GM18526 (cell line): ENCODE data around the gene ADAMTS16.

Experiments used
- POLR2A ChIP-seq: IDR thresholded peaks from 3 replicates; pipeline ENCODE4 v1.6.1; 2011; ENCODE audit not compliant: insufficient read length; ENCODE audit errors: extremely low read depth

The ADAMTS16 gene

GRCh38 chr5:5134107-5134506 is 6.0 kb upstream of the ADAMTS16 start:
- no peak for TF ChIP-seq POLR2A

DNA sequence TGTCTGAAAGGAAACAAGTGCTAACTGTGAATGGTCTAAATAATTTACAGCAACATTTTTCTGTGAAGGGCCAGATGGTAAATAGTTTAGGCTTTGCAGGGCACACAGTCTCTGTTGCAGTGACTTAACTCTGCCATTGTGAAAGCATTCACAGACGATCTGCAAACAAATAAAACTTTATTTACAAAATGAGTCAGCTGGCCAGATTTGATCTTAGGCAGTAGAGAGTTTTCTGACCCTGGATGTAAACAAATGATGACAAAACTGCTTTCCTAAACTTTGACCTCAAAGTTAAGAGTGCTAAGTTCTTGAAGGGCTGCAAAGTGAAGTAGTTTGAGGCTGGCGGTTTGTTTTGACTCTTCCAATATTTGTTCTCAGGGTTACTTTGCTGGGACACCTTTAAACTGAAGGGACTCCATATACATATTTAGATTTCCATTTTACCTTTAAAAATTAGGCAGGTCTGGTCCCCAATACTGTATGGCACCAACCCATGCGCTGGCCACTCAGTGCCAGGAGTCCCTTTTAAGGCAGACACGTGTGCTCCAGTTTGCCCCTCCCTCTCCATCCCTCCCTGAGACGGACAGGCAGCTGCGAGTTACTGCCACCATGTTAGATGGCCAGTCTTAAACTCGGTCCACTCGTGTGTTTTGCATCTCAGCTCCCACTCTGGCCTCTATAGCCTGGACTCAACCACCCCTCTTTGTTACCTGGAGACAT is 4.0 kb upstream of the ADAMTS16 start:
- TF ChIP-seq POLR2A: no peak

GRCh38 chr5:5139336-5139776 is 774 bp upstream of the ADAMTS16 start:
- TF ChIP-seq POLR2A: no peak

DNA sequence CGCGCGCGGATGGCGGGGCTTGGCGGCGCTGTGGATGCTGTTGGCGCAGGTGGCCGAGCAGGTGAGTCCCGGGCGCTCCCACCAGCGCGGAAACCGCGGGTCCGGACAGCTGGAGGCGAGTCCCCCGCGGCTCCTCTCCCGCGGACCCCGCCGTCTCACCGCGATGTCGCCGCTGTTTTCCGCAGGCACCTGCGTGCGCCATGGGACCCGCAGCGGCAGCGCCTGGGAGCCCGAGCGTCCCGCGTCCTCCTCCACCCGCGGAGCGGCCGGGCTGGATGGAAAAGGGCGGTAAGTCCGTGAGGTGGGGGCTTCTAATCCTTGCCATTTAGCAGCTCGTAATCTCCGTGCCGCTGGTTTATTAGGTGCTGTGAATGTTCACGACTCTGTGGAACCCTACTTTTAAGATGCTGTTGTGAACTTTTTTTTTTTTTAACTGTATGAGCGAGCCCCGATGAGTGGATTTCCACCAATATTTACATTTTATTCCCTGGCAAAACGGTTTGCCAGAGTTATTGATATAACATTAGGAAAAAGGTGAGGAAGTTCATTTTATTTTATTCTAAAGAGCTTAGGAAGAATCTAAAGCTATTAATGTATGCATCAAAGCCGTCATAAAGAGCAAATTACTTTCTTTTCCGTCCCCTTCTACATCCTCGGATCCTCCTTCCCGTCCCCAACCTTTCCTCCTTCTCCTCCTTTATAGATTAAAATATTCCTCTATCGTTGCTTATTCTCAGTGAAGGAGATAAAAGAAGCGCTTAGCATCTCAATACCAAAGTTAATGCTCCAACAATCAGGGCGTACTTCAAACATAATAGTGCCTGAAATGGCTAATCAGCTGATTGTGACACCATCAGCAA is 579 bp downstream of the ADAMTS16 start:
- no peak for TF ChIP-seq POLR2A

GRCh38 chr5:5141339-5141599 is 1.1 kb downstream of the ADAMTS16 start:
- no peak for TF ChIP-seq POLR2A

DNA sequence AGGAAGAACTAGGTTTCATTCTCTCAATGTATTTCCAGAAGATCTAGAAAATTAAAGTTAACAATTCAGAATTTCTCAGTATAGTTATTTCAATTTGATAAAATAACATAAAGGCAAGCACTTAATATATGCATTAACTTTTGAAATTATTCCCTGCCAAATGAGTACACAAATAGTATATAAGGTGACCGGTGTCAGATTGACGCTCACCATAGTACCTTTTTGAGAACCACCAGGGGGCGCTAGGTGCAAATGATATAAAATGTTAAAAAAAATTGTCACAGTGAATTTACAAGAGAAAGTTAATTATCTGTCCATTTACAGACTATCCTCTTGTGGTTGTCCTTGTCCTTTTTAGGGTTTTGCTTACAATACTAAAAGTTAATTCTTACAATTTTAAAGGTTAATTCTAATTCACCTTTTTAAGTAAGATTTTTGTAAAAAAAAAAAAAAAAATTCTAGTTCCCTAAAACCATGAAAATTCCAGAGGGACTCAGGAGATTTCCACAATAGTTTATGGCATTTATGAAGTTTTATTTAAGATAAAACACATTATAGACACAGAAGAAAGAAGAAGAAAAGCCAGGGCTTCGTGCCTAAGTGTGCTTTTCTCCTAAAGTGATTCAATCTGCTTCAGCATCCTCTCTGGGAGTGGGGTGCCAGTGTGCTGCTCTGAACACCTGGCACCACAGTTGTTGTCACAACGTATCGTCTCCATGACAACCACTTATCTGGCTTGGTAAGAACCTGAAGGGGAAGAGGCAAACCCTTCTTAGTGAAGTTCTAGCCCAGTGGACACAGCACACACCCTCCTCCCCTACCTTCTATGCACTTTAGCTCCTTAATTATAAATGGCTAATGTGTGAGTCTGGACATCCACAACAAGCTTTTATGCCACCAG is 1.7 kb downstream of the ADAMTS16 start:
- no peak for TF ChIP-seq POLR2A

GRCh38 chr5:5144441-5144840 is 4.3 kb downstream of the ADAMTS16 start:
- TF ChIP-seq POLR2A: no peak

DNA sequence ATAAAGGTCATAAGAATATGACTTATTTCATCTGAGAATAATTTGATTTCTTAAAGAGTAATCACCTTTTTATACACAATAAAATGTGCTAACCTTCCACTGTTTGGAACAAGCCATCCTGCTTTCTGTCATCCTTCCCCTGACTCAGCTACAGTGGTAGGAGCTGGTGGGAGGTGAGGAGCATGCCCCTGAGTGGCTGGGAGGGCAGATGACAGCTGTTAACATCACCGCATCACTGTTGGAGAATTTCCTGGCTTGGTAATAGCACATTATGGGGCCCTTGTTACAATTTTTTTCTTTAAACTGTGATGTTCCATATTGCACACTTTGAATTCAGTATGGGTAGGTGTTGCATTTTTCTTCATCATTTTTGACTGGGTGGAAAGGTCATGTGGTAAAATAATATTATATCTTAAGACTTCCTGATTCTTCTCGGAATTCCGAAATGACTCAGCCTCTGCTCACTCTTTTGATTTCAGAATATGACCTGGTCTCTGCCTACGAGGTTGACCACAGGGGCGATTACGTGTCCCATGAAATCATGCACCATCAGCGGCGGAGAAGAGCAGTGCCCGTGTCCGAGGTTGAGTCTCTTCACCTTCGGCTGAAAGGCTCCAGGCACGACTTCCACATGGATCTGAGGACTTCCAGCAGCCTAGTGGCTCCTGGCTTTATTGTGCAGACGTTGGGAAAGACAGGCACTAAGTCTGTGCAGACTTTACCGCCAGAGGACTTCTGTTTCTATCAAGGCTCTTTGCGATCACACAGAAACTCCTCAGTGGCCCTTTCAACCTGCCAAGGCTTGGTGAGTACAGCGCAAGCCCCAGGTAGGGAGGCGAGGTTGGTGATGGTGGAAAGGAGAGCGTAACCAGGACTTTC is 5.8 kb downstream of the ADAMTS16 start:
- no peak for TF ChIP-seq POLR2A

- no peak for TF ChIP-seq POLR2A
Measured at GRCh38 chr5:5146530-5147160, 6.5 kb downstream of the ADAMTS16 start.

- no peak for TF ChIP-seq POLR2A
Measured at GRCh38 chr5:5149154-5149553, 9.0 kb downstream of the ADAMTS16 start.

DNA sequence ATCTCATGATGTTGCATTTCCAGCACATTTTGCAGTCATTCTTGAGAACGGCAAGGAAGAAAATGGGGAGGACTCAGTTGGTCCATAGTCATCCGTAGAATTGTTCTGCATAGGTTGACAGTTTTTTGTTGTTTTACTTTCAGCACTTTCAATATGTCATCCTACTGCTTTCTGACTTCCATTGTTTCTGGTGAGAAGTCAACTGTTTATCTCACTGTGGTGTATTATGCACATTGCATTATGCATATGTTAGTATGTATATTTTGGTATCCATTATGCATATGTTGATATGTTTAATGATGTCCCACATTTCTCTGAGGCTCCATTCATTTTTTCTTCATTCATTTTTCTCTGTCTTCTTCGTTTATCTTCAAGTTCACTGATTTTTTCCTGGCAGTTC is 10.5 kb downstream of the ADAMTS16 start:
- no peak for TF ChIP-seq POLR2A

DNA sequence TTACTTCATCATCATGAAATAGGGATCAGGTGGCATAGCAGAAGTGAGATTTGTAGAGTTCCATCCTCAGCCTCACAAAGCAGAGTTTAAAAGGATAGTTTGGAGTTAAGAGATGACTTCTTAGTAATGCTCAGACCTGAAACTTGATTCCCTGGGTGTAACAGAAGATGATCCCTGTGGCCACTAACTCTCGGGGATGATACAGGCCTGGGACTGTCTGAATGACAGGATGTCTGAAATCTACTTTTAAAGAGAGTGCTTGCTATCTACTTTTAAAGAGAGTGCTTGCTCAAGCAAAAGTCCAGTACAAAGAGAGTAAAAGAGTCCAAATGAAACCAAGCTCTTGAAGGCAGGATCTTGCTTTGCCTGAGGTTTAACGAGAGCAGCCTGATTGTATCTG is 14.6 kb downstream of the ADAMTS16 start:
- no peak for TF ChIP-seq POLR2A

GRCh38 chr5:5155617-5156016 is 15.5 kb downstream of the ADAMTS16 start:
- TF ChIP-seq POLR2A: no peak

GRCh38 chr5:5156471-5157082 is 16.4 kb downstream of the ADAMTS16 start:
- TF ChIP-seq POLR2A: no peak
